Measurements from ENCODE around the gene NOA1.
"Not testable (repeated sequence)": the region's sequence is repeated elsewhere in the genome, so short reads cannot be mapped to it uniquely, and the experiment has no call there.

NOA1 gene

GRCh38 chr4:56953680-56954520 is 23.5 kb downstream of the NOA1 start:
- no peak for DNase-seq

- no peak for DNase-seq
Observed at GRCh38 chr4:56941403-56941802, 36.0 kb downstream of the NOA1 start.

- no peak for DNase-seq
Observed at GRCh38 chr4:56940971-56941370, 36.4 kb downstream of the NOA1 start.

- DNase-seq: no peak
Observed at GRCh38 chr4:56940403-56940802, 37.0 kb downstream of the NOA1 start.

- DNase-seq: not testable (repeated sequence)
Observed at GRCh38 chr4:56939826-56940225, 37.6 kb downstream of the NOA1 start.

- DNase-seq: no peak
Observed at GRCh38 chr4:56937262-56937661, 40.1 kb downstream of the NOA1 start.

- no peak for DNase-seq
Observed at GRCh38 chr4:56931924-56932323, 45.5 kb downstream of the NOA1 start.

GRCh38 chr4:56930638-56931037 is 46.8 kb downstream of the NOA1 start:
- DNase-seq: no peak

GRCh38 chr4:56927196-56927595 is 50.2 kb downstream of the NOA1 start:
- DNase-seq: no peak

GRCh38 chr4:56914977-56915376 is 62.4 kb downstream of the NOA1 start:
- DNase-seq: not testable (repeated sequence)

GRCh38 chr4:56914336-56914735 is 63.1 kb downstream of the NOA1 start:
- DNase-seq: no peak
